IMR-90 (cell line): ENCODE measurements around the gene NPAS3.

Experiments used
- BHLHE40 ChIP-seq: fragments of 150-350 bp; IDR thresholded peaks from 2 replicates; pipeline ENCODE4 v1.6.1; 2016; ENCODE audit warnings: mild to moderate bottlenecking, low read depth, low read length
- CHD1 ChIP-seq: IDR thresholded peaks from 2 replicates; pipeline ENCODE4 v1.6.1; 2012; ENCODE audit warnings: low read depth, low read length, improper control_type of control experiment
- MAZ ChIP-seq: IDR thresholded peaks from 2 replicates; pipeline ENCODE4 v1.6.1; 2012; ENCODE audit warnings: low read depth, mild to moderate bottlenecking, low read length, improper control_type of control experiment, moderate library complexity, borderline replicate concordance
- POLR2A ChIP-seq: IDR thresholded peaks from 2 replicates; pipeline ENCODE4 v1.6.1; 2012; ENCODE audit warnings: mild to moderate bottlenecking, low read depth, low read length
- RAD21 ChIP-seq: IDR thresholded peaks from 2 replicates; pipeline ENCODE4 v1.6.1; 2012; ENCODE audit warnings: low read length, improper control_type of control experiment
- TF ChIP-seq, protein P1 (sequence below): conservative IDR thresholded peaks from 2 replicates; pipeline ENCODE4 v1.5.1; 2012; ENCODE audit warnings: mild to moderate bottlenecking, low read depth, low read length, improper control_type of control experiment
- TF ChIP-seq, protein P2 (sequence below): fragments of 150-350 bp; IDR thresholded peaks from 2 replicates; pipeline ENCODE4 v1.6.1; 2016; ENCODE audit warnings: low read depth, mild to moderate bottlenecking, low read length, moderate library complexity, borderline replicate concordance

DNA sequence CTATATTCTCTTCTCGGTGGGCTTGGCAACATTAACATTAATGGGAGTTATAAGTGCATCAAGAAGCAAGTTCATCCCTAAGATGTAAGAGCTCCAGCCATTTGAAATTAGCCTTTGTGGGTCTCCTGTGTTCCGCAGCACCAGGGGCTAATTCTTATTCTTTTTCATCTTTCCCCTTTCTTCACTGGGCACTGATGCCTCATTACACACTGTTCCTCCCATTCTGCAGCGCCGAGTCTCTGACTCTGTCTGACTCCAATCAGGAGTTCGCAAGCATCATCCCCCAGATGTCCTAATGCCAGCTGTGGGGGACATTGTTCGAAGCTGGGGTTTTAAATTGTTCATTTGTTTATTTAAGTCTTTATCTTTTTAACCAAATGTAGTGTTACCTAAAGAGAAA, 670.9 kb downstream of the NPAS3 start:
- TF ChIP-seq, protein P1, sequence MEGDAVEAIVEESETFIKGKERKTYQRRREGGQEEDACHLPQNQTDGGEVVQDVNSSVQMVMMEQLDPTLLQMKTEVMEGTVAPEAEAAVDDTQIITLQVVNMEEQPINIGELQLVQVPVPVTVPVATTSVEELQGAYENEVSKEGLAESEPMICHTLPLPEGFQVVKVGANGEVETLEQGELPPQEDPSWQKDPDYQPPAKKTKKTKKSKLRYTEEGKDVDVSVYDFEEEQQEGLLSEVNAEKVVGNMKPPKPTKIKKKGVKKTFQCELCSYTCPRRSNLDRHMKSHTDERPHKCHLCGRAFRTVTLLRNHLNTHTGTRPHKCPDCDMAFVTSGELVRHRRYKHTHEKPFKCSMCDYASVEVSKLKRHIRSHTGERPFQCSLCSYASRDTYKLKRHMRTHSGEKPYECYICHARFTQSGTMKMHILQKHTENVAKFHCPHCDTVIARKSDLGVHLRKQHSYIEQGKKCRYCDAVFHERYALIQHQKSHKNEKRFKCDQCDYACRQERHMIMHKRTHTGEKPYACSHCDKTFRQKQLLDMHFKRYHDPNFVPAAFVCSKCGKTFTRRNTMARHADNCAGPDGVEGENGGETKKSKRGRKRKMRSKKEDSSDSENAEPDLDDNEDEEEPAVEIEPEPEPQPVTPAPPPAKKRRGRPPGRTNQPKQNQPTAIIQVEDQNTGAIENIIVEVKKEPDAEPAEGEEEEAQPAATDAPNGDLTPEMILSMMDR: no peak
- TF ChIP-seq POLR2A (no peak), RAD21 (no peak), BHLHE40 (no peak), MAZ (no peak), CHD1 (no peak)
- TF ChIP-seq, protein P2, sequence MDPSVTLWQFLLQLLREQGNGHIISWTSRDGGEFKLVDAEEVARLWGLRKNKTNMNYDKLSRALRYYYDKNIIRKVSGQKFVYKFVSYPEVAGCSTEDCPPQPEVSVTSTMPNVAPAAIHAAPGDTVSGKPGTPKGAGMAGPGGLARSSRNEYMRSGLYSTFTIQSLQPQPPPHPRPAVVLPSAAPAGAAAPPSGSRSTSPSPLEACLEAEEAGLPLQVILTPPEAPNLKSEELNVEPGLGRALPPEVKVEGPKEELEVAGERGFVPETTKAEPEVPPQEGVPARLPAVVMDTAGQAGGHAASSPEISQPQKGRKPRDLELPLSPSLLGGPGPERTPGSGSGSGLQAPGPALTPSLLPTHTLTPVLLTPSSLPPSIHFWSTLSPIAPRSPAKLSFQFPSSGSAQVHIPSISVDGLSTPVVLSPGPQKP: no peak
